ENCODE results near the gene ZBTB24.

ZBTB24 gene

GRCh38 chr6:109498052-109498451 is 15.0 kb upstream of the ZBTB24 start:
- no peak for DNase-seq

DNA sequence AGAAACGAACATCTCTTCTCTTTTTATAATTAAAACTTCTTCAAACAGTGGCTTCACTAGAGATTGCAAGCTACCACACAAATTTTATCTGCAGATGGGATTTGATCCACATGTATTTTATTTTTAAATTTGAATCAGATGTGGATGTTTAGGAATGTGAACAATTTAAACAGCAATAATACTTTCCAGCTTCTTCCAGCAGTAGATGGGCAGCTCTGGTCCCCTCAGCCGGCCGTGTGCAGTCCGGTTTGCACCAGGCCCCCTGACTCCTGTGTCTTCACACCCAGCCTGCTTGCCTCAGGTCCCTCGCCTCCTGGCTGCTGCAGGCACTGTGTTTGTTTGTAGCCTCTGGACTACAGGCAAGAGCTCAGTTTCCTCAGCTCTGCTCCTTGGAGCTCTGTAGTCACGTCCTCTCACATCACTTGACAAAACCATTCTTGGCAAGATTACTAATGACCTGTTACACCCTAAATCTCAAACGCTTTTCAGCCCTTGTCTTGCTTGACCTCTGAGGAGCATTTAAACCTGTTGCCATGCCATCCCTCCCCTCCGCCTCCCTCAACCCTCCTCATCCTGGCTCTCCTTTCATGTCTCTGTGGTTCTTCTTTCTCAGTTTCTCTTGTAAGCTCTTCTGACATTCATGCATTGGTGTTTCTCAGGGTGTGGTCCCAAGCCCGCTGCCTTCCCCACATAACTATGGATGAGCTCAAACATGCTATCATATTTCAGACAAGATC is 13.2 kb upstream of the ZBTB24 start:
- no peak for DNase-seq

DNA sequence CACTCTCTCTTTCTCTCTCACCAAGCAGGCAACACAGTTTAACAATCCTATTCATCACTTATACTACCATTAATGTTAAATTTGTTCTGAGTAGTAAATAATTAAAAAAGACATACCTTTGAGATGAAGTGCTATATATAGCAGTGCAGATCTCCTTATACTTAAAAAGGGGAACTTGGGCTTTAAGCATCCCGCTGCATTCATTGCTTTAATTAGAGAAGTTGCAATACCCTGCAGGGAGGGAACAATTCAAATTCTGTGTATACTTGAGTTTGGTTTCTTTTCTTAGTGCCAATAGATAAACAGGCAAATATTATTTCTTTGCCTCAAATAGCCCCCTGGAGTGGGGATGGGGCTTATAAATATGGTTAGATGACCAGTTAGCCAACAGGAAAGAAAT is 10.8 kb upstream of the ZBTB24 start:
- no peak for DNase-seq

- peak; percentile 30 for DNase-seq
These were observed 8.4 kb upstream of the ZBTB24 start for GRCh38 chr6:109491207-109491938.

GRCh38 chr6:109490713-109491112 is 7.7 kb upstream of the ZBTB24 start:
- DNase-seq = no peak

GRCh38 chr6:109488001-109488400 is 5.0 kb upstream of the ZBTB24 start:
- no peak for DNase-seq

GRCh38 chr6:109486068-109486467 is 3.0 kb upstream of the ZBTB24 start:
- peak; percentile 82 for DNase-seq

DNA sequence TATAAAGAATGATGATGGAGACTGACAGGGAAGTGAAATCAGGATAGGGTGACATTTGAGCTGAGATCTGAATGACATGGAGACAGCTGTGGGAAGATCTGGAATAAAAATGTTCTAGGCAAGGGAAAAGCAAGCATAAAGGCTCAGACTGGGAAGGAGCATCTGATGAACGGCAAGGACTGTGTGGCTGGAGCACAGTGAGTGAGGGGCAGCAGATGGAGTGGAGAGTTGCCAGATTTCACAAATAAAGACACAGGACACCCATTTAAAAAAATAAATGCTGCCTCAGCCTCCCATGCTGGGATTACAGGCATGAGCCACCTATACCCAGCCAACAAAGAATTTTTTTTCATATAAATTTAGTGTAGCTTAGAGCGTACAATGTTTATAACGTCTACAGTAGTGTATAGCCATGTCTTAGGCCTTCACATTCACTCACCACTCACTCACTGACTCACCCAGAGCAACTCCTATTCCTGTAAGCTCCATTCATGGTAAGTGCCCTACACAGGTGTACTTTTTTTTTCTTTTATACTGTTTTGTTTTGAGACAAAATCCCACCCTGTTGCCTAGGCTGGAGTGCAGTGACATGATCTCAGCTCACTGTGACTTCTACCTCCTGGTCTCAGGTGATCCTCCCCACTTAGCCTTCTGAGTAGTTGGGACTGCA is 2.4 kb upstream of the ZBTB24 start:
- no peak for DNase-seq

GRCh38 chr6:109484122-109484521 is 1.1 kb upstream of the ZBTB24 start:
- DNase-seq = no peak

GRCh38 chr6:109483735-109484057 is 677 bp upstream of the ZBTB24 start:
- no peak for DNase-seq

DNA sequence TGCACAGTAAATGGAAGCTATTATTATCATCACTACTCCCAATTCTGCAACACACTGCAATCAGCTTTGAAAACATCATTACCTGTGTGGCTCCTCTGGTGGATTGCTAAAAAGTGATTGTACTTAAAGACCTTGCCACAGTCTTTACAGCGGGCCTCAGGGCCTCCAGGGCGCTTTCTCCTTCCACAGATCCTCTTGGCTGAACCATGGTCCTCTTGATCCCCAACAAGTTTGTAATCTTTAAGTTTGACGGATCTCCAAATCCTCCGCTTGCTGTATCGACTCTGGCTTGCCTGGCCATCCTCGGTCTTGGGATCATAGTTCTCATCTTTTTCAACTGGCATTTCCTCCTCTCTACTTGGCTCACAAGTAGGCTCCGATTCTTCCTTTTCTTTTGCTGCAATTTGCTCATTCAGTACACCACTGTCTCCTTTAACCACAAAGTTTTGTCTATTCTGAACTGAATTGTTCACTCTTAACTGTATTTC is 2.0 kb downstream of the ZBTB24 start:
- no peak for DNase-seq

GRCh38 chr6:109478841-109479624 is 4.0 kb downstream of the ZBTB24 start:
- DNase-seq = no peak

- DNase-seq = no peak
These were observed 4.7 kb downstream of the ZBTB24 start for GRCh38 chr6:109478222-109478805.

DNA sequence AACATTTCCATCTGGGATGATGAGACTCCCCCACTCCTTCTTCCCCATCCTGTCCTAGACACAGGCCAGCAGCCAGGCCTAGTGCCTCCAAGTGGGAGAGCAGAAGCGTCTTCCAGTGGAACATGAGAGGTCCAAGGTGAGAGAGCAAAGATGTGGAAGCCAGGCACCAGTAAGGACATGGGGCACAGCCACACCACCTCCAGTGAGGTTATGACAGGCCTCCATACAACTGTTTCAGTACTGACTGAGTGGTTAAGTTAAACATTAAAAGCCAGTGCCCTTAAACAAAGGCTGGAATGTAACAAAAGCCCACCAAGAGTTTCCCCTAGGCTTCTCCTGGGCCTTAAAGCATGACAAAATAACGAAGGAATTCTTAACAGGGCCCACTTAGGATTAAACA is 5.3 kb downstream of the ZBTB24 start:
- no peak for DNase-seq

DNA sequence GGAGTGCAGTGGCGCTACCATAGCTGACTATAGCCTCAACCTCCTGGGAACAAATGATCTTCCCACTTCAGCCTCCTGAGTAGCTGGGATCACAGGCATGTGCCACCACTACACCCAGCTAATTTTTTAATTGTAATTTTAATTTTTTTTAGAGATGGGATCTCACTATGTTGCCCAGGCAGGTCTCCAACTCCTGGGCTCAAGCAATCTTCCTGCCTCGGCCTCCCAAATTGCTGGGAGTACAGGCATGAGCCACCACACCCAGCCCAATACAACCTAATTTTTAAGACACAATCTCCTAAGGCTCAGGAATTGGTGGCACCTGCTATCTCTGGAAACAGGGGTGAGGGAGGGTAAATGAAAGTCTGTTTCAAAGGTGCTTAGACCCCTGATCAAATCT is 5.8 kb downstream of the ZBTB24 start:
- no peak for DNase-seq

GRCh38 chr6:109475625-109476024 is 7.4 kb downstream of the ZBTB24 start:
- no peak for DNase-seq

DNA sequence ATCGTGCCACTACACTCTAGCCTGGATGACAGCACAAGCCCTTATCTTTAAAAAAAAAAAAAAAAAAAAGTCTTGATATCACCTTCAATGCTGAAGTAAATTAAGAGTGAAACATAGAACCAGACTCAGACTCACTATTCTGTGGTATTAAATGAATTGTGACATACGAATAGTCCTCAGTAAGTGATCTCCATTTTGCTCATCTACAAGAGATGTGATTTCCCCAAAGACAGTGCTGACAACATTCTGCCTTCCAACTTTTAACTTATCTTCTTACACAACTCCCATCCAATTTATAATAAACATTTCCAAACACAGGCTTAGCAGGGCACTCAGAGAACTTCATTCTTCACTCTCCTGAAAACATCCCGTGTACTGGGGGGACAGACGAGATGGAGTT is 8.0 kb downstream of the ZBTB24 start:
- no peak for DNase-seq

- DNase-seq = no peak
These were observed 9.9 kb downstream of the ZBTB24 start for GRCh38 chr6:109473120-109473519.

- DNase-seq = no peak
These were observed 10.7 kb downstream of the ZBTB24 start for GRCh38 chr6:109472132-109472995.

DNA sequence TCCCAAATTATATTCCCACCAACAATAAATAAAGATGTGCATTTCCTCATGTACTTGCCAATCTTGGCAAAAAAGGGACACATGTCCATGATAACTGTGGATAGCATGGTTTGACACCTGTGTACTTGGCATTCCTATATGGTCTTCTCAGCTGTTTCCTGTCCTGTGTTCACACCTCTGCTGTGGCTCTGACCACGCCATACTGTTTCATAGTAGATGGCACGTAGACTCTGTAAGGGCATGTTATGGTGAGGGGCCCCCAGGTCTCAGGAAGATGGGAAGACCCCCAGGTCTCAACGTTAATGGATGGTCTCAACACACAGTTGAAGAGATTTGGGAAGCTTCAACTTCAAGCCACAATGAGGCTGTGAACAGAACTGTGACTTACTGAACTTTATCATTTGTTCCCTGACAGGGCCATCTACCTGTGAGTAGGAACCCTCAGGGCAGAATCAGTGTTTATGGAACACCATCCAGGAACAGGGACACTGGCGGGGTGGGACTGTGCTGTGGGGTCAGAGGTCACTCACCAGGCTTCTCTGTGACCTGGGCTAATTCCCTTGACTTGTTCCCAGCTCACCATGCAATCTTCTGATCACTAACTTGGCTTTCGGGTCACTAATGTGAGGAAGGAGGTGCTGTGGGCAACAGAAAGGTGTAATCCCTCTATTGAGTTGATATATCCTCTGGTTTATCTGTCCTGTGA is 11.8 kb downstream of the ZBTB24 start:
- no peak for DNase-seq

DNA sequence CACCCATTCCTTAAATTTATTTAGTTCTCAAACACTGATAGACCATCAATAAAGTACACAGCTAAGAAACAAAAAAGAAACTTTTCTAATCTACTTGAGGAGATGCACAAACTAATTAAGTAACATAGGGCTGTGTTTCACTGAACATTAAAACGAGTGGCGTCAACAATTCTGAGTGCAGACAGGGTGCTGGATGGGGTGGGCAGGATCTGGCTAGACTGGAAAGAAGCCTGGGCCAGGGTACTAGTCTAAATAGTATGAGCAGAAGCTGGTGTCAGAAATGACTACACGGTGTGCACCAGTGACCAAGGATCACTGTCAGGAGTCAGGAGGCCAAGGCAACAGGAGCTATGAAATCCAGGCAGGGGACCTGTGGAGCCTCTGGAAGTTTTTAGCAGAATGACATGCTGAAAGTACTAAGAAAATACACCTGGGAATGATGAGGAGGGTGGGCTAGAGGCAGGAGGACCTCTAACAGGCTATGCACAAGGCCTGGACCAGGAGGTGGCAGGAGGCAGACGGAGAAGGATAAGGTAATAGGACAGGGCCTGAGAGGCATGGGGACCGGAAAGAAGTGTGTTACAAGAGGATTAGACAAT is 13.3 kb downstream of the ZBTB24 start:
- DNase-seq = no peak

Measured in DMS53 (cell line).